Vagina (tissue), 2 donors: ENCODE results near the gene PDCD4. TPM values are rescaled to one million over a fixed set of nuclear protein-coding genes. Genes with fewer than 3 reads are reported as not detected.

ENCODE experiments used
- DNase-seq, 2 donors: peaks; one replicate each; pipeline ENCODE4 v3.0.0-alpha.2; 2017; ENCODE audit errors: extremely low spot score in 2 of 2
- H3K27ac ChIP-seq: fragments of 200-600 bp; sonication (generic); one replicate; pipeline ENCODE4 v1.5.1; 2019
- H3K27me3 ChIP-seq: fragments of 200-600 bp; sonication (generic); one replicate; pipeline ENCODE4 v1.5.1; 2019
- H3K36me3 ChIP-seq, 2 donors: fragments of 200-600 bp; sonication (generic); one replicate each; pipeline ENCODE4 v1.5.1; 2017 to 2019
- H3K4me1 ChIP-seq: fragments of 200-600 bp; sonication (generic); one replicate; pipeline ENCODE4 v1.5.1; 2019
- H3K4me3 ChIP-seq, 2 donors: fragments of 200-600 bp; sonication (generic); 1 replicate in 1 of 2; 2 replicates in 1 of 2; pipeline ENCODE4 v1.5.1; 2016 to 2019
- H3K9me3 ChIP-seq: fragments of 200-600 bp; sonication (generic); one replicate; pipeline ENCODE4 v1.5.1; 2019
- CTCF ChIP-seq, 3 experiments: fragments of 450-650 bp in 2 of 3; fragments of 200-600 bp in 1 of 3; sonication (generic) in 1 of 3; IDR thresholded peaks; one replicate each; pipeline ENCODE4 v1.5.1; 2017 to 2019; ENCODE audit warnings: antibody characterized with exemption in 3 of 3, mild to moderate bottlenecking in 2 of 3, moderate library complexity in 2 of 3
- POLR2A ChIP-seq, 2 donors: fragments of 450-650 bp; IDR thresholded peaks; one replicate each; pipeline ENCODE4 v1.6.1; 2017; ENCODE audit warnings: antibody characterized with exemption in 2 of 2, mild to moderate bottlenecking in 2 of 2, moderate library complexity in 2 of 2
- POLR2AphosphoS5 ChIP-seq, 2 donors: sonication (generic); formaldehyde crosslinking; IDR thresholded peaks; one replicate each; pipeline ENCODE4 v1.9.0; 2017; ENCODE audit warnings: antibody characterized with exemption in 2 of 2, mild to moderate bottlenecking in 2 of 2, low read depth in 1 of 2; ENCODE audit not compliant: insufficient read depth in 1 of 2
- intact Hi-C: fragments of 100-400 bp; cut with DNase I; formaldehyde crosslinking; loops from one replicate; pipeline ENCODE4 v1.15.1; 2023
- total RNA-seq: library from RNA; depleted of rRNA; stranded (reverse); fragments of >200 nt; gene quantifications from one replicate; pipeline ENCODE4 v1.2.3, GENCODE V29; 2016

Gene PDCD4
- total RNA-seq, 1 donor from 2014 or later: 110 TPM

GRCh38 chr10:110876788-110877187 lies 5.1 kb downstream of the PDCD4 start:
- TF ChIP-seq CTCF (IDR thresholded peaks at IDR 0.05) (no peak), POLR2AphosphoS5 (IDR thresholded peaks at IDR 0.05; ENCODE audit: insufficient read depth in 1 of 2, low read depth in 1 of 2) (no peak), POLR2A (IDR thresholded peaks at IDR 0.05) (no peak)
- DNase-seq: no peak
- Histone ChIP-seq H3K27ac (no peak overlapping the region), H3K4me1 (peaks cover 80% of the 10 kb centered on the region), H3K4me3 (no peak overlapping the region), H3K9me3 (no peaks in the 10 kb centered on the region), H3K27me3 (no peaks in the 10 kb centered on the region), H3K36me3 (peaks cover 0 to 40% of the 10 kb centered on the region in 2 donors)
- intact Hi-C loops: loop anchor here (10.0 kb wide), 1 partner anchor 52 kb away; no protein-coding TSS in a partner anchor

- Histone ChIP-seq H3K4me1 (peaks cover 71% of the 10 kb centered on the region), H3K9me3 (no peaks in the 10 kb centered on the region), H3K36me3 (peaks cover 0 to 49% of the 10 kb centered on the region in 2 donors), H3K27me3 (no peaks in the 10 kb centered on the region), H3K27ac (peak overlapping the region; percentile 10), H3K4me3 (no peak overlapping the region)
- no peak for TF ChIP-seq POLR2A (IDR thresholded peaks at IDR 0.05)
- TF ChIP-seq CTCF (IDR thresholded peaks at IDR 0.05): no peak
- no peak for TF ChIP-seq POLR2AphosphoS5 (IDR thresholded peaks at IDR 0.05; ENCODE audit: insufficient read depth in 1 of 2, low read depth in 1 of 2)
- no peak for DNase-seq
- intact Hi-C loops: no loop called here
Measured at GRCh38 chr10:110880012-110880411, 8.3 kb downstream of the PDCD4 start.

- no peak for TF ChIP-seq POLR2AphosphoS5 (IDR thresholded peaks at IDR 0.05; ENCODE audit: insufficient read depth in 1 of 2, low read depth in 1 of 2)
- TF ChIP-seq CTCF (IDR thresholded peaks at IDR 0.05): no peak
- TF ChIP-seq POLR2A (IDR thresholded peaks at IDR 0.05): no peak
- H3K4me3 ChIP-seq: no peak overlapping the region
- no peak overlapping the region for H3K27ac ChIP-seq
- H3K4me1 ChIP-seq: peaks cover 58% of the 10 kb centered on the region
- H3K27me3 ChIP-seq: no peaks in the 10 kb centered on the region
- DNase-seq: no peak
- no peaks in the 10 kb centered on the region for H3K9me3 ChIP-seq
- intact Hi-C loops: no loop called here
- H3K36me3 ChIP-seq: peaks cover 0 to 58% of the 10 kb centered on the region in 2 donors
Measured at GRCh38 chr10:110881247-110881646, 9.5 kb downstream of the PDCD4 start.

GRCh38 chr10:110881905-110882304 lies 10.2 kb downstream of the PDCD4 start:
- DNase-seq: no peak
- no peaks in the 10 kb centered on the region for H3K9me3 ChIP-seq
- TF ChIP-seq CTCF (IDR thresholded peaks at IDR 0.05) (no peak), POLR2A (IDR thresholded peaks at IDR 0.05) (no peak), POLR2AphosphoS5 (IDR thresholded peaks at IDR 0.05; ENCODE audit: insufficient read depth in 1 of 2, low read depth in 1 of 2) (no peak)
- H3K4me3 ChIP-seq: no peak overlapping the region
- intact Hi-C loops: no loop called here
- peaks cover 0 to 58% of the 10 kb centered on the region in 2 donors for H3K36me3 ChIP-seq
- no peaks in the 10 kb centered on the region for H3K27me3 ChIP-seq
- peaks cover 52% of the 10 kb centered on the region for H3K4me1 ChIP-seq
- no peak overlapping the region for H3K27ac ChIP-seq

GRCh38 chr10:110883924-110884323 lies 12.2 kb downstream of the PDCD4 start:
- Histone ChIP-seq H3K27me3 (no peaks in the 10 kb centered on the region), H3K4me3 (no peak overlapping the region), H3K36me3 (peaks cover 0 to 51% of the 10 kb centered on the region in 2 donors), H3K9me3 (no peaks in the 10 kb centered on the region), H3K4me1 (peaks cover 33% of the 10 kb centered on the region), H3K27ac (no peak overlapping the region)
- no peak for DNase-seq
- intact Hi-C loops: no loop called here
- no peak for TF ChIP-seq POLR2AphosphoS5 (IDR thresholded peaks at IDR 0.05; ENCODE audit: insufficient read depth in 1 of 2, low read depth in 1 of 2)
- no peak for TF ChIP-seq CTCF (IDR thresholded peaks at IDR 0.05)
- no peak for TF ChIP-seq POLR2A (IDR thresholded peaks at IDR 0.05)
